ENCODE data around the gene CTDSP2.
"Not testable (repeated sequence)": the region's sequence is repeated elsewhere in the genome, so short reads cannot be mapped to it uniquely, and the experiment has no call there.

Gene CTDSP2

GRCh38 chr12:57853864-57854556 is 7.5 kb upstream of the CTDSP2 start:
- no peak for DNase-seq (ENCODE audit: low read depth in 3 of 3, low spot score in 1 of 3)

GRCh38 chr12:57852620-57853500 is 6.3 kb upstream of the CTDSP2 start:
- no peak for DNase-seq (ENCODE audit: low read depth in 3 of 3, low spot score in 1 of 3)

- DNase-seq (ENCODE audit: low read depth in 3 of 3, low spot score in 1 of 3) = no peak
Observed at GRCh38 chr12:57852200-57852599, 5.7 kb upstream of the CTDSP2 start.

GRCh38 chr12:57851552-57851951 is 5.0 kb upstream of the CTDSP2 start:
- no peak for DNase-seq (ENCODE audit: low read depth in 3 of 3, low spot score in 1 of 3)

GRCh38 chr12:57850854-57851430 is 4.4 kb upstream of the CTDSP2 start:
- DNase-seq (ENCODE audit: low read depth in 3 of 3, low spot score in 1 of 3) = no peak

- not testable (repeated sequence) for DNase-seq (ENCODE audit: low read depth in 3 of 3, low spot score in 1 of 3)
Observed at GRCh38 chr12:57849447-57849846, 2.9 kb upstream of the CTDSP2 start.

- DNase-seq (ENCODE audit: low read depth in 3 of 3, low spot score in 1 of 3) = no peak
Observed at GRCh38 chr12:57849035-57849434, 2.5 kb upstream of the CTDSP2 start.

GRCh38 chr12:57848208-57848607 is 1.7 kb upstream of the CTDSP2 start:
- no peak for DNase-seq (ENCODE audit: low read depth in 3 of 3, low spot score in 1 of 3)

- DNase-seq (ENCODE audit: low read depth in 3 of 3, low spot score in 1 of 3) = no peak
Observed at GRCh38 chr12:57846285-57846576, 298 bp downstream of the CTDSP2 start.

GRCh38 chr12:57845478-57846284 is 848 bp downstream of the CTDSP2 start:
- DNase-seq (ENCODE audit: low read depth in 3 of 3, low spot score in 1 of 3) = peak in 1 of 3 donors; percentile 60

GRCh38 chr12:57844709-57845477 is 1.6 kb downstream of the CTDSP2 start:
- peak in 1 of 3 donors; percentile 38 for DNase-seq (ENCODE audit: low read depth in 3 of 3, low spot score in 1 of 3)

GRCh38 chr12:57842342-57843294 is 3.9 kb downstream of the CTDSP2 start:
- no peak for DNase-seq (ENCODE audit: low read depth in 3 of 3, low spot score in 1 of 3)

- no peak for DNase-seq (ENCODE audit: low read depth in 3 of 3, low spot score in 1 of 3)
Observed at GRCh38 chr12:57841445-57841844, 5.1 kb downstream of the CTDSP2 start.

- DNase-seq (ENCODE audit: low read depth in 3 of 3, low spot score in 1 of 3) = no peak
Observed at GRCh38 chr12:57840726-57841125, 5.8 kb downstream of the CTDSP2 start.

GRCh38 chr12:57839996-57840395 is 6.5 kb downstream of the CTDSP2 start:
- DNase-seq (ENCODE audit: low read depth in 3 of 3, low spot score in 1 of 3) = no peak

- no peak for DNase-seq (ENCODE audit: low read depth in 3 of 3, low spot score in 1 of 3)
Observed at GRCh38 chr12:57838594-57839302, 7.8 kb downstream of the CTDSP2 start.

- DNase-seq (ENCODE audit: low read depth in 3 of 3, low spot score in 1 of 3) = no peak
Observed at GRCh38 chr12:57837864-57838562, 8.5 kb downstream of the CTDSP2 start.

All from stimulated activated CD4-positive, alpha-beta T cell treated with anti-CD3 and anti-CD28 coated beads, TNF-alpha, amount 100 ng/mL, for 1 hour (primary cell).